Lower leg skin (tissue), 3 donors: ENCODE results near the gene TFF1.

Experiments
- CTCF ChIP-seq, 3 donors: fragments of 450-650 bp; IDR thresholded peaks; one replicate each; pipeline ENCODE4 v1.5.1; 2016; ENCODE audit warnings: antibody characterized with exemption in 3 of 3, mild to moderate bottlenecking in 3 of 3, moderate library complexity in 2 of 3
- POLR2A ChIP-seq, 2 donors: fragments of 450-650 bp; IDR thresholded peaks; one replicate each; pipeline ENCODE4 v1.6.1; 2016 to 2017; ENCODE audit warnings: antibody characterized with exemption in 2 of 2, mild to moderate bottlenecking in 1 of 2, moderate library complexity in 1 of 2

- TF ChIP-seq CTCF (IDR thresholded peaks at IDR 0.05) (no peak), POLR2A (IDR thresholded peaks at IDR 0.05) (no peak)
These were observed 4.7 kb upstream of the TFF1 start for GRCh38 chr21:42370894-42371654.
